SH-SY5Y (cell line): ENCODE results near the gene CA5B.

Experiments
- GATA2 ChIP-seq: IDR thresholded peaks from 2 replicates; pipeline ENCODE4 v1.6.1; 2011; ENCODE audit warnings: mild to moderate bottlenecking, low read depth, low read length
- GATA3 ChIP-seq: IDR thresholded peaks from 2 replicates; pipeline ENCODE4 v1.6.1; 2011; ENCODE audit warnings: low read depth, mild to moderate bottlenecking, low read length, moderate library complexity

The CA5B gene

DNA sequence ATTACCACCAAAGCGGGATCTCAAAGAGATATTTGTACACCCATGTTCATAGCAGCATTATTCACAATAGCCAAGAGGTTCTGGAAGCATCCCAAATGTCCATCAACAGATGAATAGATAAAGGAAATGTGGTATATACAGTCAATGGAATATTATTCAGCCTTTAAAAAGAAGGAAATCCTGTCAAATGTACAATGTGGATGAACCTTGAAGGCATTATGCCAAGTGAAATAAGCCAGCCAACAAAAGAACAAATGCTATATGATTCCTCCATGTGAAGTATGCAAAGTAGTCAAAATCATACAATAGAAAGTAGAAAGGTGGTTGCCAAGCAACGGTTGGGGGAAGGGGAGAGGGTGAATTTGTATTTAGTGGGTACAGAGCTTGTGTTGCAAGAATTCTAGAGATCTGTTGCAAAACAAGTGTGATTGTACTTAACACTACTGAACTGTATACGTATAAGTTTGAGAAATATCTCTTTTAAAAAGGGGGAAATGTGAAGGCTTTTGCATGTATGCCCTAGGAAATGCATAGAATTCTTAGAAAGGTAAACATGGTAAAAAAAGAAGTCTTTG is 47.2 kb downstream of the CA5B start:
- no peak for TF ChIP-seq GATA2
- no peak for TF ChIP-seq GATA3

- TF ChIP-seq GATA2 (no peak), GATA3 (no peak)
These were observed 48.8 kb downstream of the CA5B start for GRCh38 chrX:15786915-15787314.

DNA sequence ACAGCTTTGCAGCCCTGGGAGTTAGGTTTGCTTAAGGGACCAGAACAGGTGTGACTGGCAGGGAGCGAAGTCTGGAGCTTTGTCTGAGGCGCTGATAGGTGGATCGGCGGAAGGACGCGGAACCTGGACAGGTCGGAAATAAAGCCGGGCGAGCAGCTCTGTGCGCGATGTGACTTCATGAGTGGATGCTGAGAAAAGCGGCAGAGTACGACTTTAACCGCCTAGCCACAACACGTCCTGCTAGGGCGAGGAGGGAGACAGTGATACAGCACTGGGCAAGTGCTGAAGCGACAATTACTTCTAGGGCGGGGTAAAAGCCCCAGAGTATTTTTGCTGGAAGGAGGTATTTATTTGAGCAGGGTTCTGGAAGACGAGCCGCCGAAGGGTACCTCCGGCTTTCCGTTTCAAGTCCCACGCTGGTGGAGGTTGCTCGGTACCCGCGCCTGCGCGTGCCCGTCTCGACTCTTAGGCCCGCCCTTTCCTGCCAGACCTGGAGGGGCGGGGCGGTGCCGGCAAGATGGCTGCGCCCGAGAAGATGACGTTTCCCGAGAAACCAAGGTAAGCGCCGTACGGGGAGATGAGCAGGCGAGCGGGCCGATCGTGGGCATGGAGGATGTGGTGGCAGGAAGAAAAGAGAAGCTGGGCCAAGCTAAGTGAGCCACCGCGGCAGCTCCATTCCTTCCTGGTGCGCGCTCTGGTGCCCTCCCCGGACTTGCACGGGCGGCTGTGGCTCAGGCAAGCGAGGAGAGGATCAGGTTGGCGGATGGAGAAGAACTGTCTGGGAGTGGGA is 52.1 kb downstream of the CA5B start, which contains the start of gene ZRSR2:
TSS of gene ZRSR2 (plus strand) at position 506 of the 790 bp plus-strand sequence. CDS start at position 518, 12 bp downstream.
- TF ChIP-seq GATA2, result no peak
- TF ChIP-seq GATA3, result no peak

DNA sequence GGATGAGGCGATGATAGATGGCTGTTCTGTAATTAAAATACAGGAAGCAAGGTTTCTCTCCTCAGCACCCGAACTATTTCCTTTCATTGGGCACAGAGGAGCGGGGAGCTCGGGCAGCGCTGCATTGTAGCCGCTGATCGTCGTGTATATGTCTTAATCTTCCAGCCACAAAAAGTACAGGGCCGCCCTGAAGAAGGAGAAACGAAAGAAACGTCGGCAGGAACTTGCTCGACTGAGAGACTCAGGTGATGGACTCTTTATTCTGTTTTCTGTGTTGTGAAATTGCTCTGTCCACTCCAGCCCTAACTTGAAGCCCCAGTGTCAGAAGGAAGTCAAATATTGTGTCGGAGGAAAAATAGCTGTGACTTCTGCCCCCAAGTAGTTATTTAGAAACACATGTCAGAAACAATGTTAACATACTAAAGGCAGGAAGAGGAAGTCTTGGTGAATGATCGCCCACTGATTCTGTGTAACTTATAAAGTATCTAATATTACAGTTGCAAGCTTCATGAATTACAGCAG is 52.8 kb downstream of the CA5B start:
- TF ChIP-seq GATA2 (no peak), GATA3 (no peak)

GRCh38 chrX:15797707-15798106 is 59.6 kb downstream of the CA5B start:
- no peak for TF ChIP-seq GATA3
- no peak for TF ChIP-seq GATA2

DNA sequence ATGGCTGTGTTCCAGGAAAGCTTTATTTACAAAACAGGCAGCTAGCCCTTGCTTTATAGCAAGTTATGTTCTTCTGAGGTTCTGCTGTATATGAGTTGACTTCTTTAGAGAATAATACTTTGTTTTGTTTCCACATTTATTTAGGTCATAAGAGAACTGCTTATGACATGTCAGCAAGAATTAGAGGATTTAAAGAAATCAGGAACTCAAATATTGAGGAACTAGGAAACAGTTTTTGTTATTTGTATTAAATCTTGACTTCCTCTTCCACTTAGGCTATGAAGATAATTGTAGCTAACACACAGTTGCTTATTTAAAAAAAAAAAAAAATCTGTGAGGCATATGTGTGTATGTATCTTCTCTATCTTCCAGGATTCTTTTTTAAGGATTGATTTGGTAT is 66.5 kb downstream of the CA5B start:
- no peak for TF ChIP-seq GATA2

GRCh38 chrX:15808254-15808653 is 70.2 kb downstream of the CA5B start:
- TF ChIP-seq GATA2, result no peak
- no peak for TF ChIP-seq GATA3

DNA sequence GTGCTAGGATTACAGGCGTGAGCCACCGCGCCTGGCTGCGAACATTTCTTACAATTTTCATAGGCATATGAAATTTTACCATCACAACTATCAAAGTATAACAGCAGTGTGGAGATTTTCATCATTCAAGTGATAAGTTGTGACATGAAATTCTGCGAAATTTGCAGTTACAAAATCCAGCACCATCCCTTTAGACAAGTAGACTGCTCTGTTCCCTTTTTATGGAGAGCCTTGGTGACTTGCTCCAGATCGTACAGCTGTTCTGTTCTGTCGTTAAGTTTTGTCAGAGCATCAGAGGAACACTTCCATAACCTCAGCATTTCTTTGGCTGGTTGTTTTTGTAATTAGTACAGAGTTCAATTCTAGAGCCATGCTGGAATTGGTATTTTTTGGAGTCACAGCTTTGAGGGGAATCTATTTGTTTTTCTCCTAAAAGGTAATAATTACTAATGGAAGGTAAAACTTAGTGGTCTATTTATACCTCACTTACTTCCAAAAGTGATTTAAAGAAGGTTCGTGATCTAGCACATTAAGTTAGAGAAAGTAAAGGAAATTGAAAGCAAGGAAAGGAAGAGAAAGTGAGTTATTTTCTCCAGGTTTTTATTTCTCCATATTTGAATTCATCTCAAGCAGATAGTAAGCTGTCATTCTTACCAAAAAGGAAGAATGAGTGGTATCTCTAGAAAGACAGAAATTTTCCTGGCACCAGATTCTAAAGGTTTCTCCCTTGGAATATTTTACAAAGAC is 74.3 kb downstream of the CA5B start:
- no peak for TF ChIP-seq GATA2

DNA sequence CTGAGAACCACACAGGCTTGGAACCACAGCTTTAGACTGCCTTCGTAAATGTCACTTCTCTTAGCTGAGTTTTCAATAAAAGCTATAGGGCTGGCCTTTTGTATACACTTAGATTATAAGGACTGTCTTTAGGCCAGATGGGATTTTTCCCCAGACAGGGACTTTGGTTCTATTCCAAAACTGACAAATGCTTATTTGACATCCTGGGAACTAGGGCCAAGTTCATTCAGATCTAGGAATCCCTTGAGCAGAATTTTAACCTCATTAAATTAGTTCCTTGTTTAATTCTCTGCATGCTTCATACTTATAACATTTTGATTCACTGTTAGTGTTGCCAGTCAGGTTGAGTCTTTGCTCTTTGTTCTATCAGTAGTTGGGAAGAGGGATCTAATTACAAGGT is 75.3 kb downstream of the CA5B start:
- no peak for TF ChIP-seq GATA3

GRCh38 chrX:15814771-15815365 is 76.8 kb downstream of the CA5B start:
- no peak for TF ChIP-seq GATA2
- no peak for TF ChIP-seq GATA3

GRCh38 chrX:15815779-15816437 is 77.8 kb downstream of the CA5B start:
- TF ChIP-seq GATA3 (no peak), GATA2 (no peak)

GRCh38 chrX:15816438-15816809 is 78.4 kb downstream of the CA5B start:
- TF ChIP-seq GATA2 (no peak), GATA3 (no peak)

DNA sequence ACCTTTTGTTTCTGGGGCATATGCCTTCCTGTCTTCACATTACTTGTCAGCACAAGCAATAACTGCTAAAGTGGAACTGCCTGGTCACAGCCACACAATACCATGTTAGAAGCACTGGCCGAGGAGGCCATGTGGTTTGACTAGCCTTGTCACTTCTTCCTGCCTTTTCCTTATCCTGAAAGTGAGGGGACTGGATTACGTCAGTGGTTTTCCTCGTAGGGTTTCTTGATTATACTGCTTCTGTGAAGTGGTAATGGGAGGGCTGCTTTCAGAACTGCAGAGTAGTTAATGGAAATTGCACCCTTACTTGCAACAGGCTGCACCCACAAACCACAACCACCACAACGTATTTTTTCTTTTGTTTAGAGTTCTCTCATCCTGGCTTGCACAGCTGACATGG is 78.8 kb downstream of the CA5B start:
- TF ChIP-seq GATA2 (no peak), GATA3 (no peak)
